WERI-Rb-1 (cell line): ENCODE data around the gene LRP5.
"Not testable (repeated sequence)": the region's sequence is repeated elsewhere in the genome, so short reads cannot be mapped to it uniquely, and the experiment has no call there.

ENCODE experiments used
- DNase-seq: peaks from one replicate; pipeline ENCODE4 v3.0.0-alpha.2; 2020
- H3K27ac ChIP-seq: fragments of 250-450 bp; sonication (Bioruptor Pico); 2 replicates; pipeline ENCODE4 v1.5.1; 2020; ENCODE audit warnings: mild to moderate bottlenecking, moderate library complexity
- H3K27me3 ChIP-seq: fragments of 250-450 bp; sonication (Bioruptor Pico); 2 replicates; pipeline ENCODE4 v1.5.1; 2021; ENCODE audit warnings: mild to moderate bottlenecking, low read depth, moderate library complexity; ENCODE audit not compliant: insufficient read depth, severe bottlenecking
- H3K36me3 ChIP-seq: fragments of 250-450 bp; sonication (Bioruptor Pico); 2 replicates; pipeline ENCODE4 v1.5.1; 2020; ENCODE audit warnings: mild to moderate bottlenecking, moderate library complexity
- H3K4me3 ChIP-seq: 2 replicates; pipeline ENCODE4 v1.5.1; 2011; ENCODE audit warnings: low read depth, mild to moderate bottlenecking, control low read depth, low read length
- H3K9me3 ChIP-seq: fragments of 250-450 bp; sonication (Bioruptor Pico); 2 replicates; pipeline ENCODE4 v1.5.1; 2021; ENCODE audit warnings: mild to moderate bottlenecking, moderate library complexity; ENCODE audit not compliant: severe bottlenecking
- TF ChIP-seq, protein P1 (sequence below): IDR thresholded peaks from 2 replicates; pipeline ENCODE4 v1.5.1; 2011; ENCODE audit warnings: low read depth, mild to moderate bottlenecking, control low read depth, inconsistent platforms, low read length

Gene LRP5

DNA sequence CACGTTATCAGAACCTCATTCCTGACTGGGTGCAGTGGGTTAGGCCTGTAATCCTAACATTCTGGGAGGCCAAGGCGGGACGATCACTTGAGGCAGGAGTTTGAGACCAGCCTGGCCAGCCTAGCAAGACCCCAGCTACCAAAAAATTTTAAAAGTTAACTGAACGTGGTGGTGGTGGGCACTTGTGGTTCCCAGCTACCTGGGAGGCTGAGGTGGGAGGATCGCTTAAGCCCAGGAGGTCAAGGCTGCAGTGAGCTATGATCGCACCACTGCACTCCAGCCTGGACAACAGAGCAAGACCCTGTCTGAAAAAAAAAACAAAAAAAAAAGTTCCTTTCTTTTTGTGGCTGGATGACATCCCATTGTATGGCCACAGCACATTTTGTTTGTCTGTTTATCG lies 80.4 kb downstream of the LRP5 start:
- TF ChIP-seq, protein P1, sequence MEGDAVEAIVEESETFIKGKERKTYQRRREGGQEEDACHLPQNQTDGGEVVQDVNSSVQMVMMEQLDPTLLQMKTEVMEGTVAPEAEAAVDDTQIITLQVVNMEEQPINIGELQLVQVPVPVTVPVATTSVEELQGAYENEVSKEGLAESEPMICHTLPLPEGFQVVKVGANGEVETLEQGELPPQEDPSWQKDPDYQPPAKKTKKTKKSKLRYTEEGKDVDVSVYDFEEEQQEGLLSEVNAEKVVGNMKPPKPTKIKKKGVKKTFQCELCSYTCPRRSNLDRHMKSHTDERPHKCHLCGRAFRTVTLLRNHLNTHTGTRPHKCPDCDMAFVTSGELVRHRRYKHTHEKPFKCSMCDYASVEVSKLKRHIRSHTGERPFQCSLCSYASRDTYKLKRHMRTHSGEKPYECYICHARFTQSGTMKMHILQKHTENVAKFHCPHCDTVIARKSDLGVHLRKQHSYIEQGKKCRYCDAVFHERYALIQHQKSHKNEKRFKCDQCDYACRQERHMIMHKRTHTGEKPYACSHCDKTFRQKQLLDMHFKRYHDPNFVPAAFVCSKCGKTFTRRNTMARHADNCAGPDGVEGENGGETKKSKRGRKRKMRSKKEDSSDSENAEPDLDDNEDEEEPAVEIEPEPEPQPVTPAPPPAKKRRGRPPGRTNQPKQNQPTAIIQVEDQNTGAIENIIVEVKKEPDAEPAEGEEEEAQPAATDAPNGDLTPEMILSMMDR = no peak
- Histone ChIP-seq H3K27me3 (no peaks in the 10 kb centered on the region), H3K27ac (no peak overlapping the region), H3K4me3 (no peak overlapping the region), H3K9me3 (no peaks in the 10 kb centered on the region), H3K36me3 (peaks cover 11% of the 10 kb centered on the region)
- no peak for DNase-seq

DNA sequence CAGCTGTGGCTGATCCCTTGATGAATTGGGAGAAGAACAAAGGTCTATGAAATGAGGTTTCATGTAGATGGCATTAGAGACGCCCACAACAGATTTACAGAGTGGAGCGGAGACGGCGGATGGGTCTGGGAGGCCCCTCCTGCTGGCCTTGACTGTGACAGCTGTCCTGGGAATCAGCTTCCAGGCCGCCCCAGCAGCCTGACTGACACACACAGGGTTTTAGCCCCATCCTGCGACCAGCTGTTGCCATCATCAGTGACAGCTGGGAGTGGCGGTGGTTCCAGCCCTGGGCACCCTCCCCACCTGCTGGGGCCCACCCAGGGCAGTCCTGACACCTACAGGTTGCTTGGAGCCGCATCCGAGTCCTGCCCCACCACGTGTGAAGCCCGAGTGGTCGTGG lies 84.1 kb downstream of the LRP5 start:
- TF ChIP-seq, protein P1 = peak; percentile 15; the same call in 1 of the 2 replicates
- no peaks in the 10 kb centered on the region for H3K27me3 ChIP-seq
- H3K9me3 ChIP-seq = no peaks in the 10 kb centered on the region
- peak; percentile 91 for DNase-seq
- H3K27ac ChIP-seq = peak overlapping the region; percentile 78
- H3K36me3 ChIP-seq = peaks cover 3% of the 10 kb centered on the region; the same call in 1 of the 2 replicates
- H3K4me3 ChIP-seq = no peak overlapping the region

DNA sequence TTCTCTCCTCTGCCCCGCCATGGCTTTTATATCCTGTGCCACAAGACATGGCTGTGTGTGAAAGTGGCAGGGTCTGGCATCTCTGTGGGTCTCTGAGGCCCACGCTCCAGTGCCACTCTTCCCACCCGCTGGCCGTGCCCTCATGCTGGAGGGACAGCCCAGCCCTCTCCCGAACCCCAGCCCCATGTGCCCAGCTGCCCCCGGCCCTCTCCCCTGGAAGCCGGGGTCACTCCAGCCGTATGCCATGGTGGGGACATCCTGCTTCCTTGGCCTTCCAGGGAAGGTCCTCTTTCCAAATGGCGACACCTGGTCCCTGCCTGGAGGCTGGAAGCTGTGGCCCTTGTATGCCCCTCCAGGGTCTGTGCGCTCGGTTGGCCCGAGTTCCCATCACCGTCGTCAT lies 84.9 kb downstream of the LRP5 start:
- peaks cover 8% of the 10 kb centered on the region for H3K36me3 ChIP-seq

DNA sequence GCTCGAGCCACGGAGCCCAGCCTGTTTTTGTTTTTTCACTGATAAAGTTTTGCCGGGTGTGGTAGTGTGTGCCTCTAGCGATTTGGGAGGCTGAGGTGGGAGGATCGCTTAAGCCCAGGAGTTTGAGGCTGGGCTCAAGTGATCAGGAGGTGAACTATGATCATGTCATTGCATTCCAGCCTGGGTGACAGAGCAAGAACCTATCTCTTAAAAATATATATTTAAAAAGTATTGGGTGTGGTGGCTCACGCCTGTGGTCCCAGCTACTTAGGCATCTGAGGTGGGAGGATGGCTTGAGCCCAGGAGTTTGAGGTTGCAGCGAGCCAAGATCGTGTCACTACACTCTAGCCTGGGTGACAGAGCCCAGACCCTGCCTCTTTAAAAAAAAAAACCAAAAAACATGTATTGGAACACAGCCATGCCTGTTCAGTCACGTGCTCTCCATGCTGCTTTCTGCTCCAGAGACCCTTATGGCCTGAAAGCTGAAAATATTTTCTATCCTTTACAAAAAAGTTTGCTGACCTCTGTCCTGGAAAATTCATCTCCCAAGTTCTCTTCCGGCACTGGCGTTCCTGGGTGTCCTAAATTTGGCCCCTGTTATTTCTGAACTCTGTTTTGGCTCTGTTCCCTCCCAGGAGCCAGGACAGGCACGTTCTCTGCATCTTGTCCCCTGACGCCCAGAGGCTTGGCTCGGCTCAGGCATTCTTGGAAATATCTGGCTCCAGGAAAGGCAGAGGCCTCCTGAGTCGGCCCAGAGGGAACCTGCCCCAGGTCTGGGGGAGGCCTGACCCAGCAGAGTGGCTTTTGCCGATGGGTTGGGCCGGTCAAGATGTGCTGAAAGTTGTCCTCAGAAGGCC lies 86.8 kb downstream of the LRP5 start:
- peaks cover 12% of the 10 kb centered on the region for H3K36me3 ChIP-seq
- no peak overlapping the region for H3K4me3 ChIP-seq
- no peak for DNase-seq
- no peaks in the 10 kb centered on the region for H3K27me3 ChIP-seq
- H3K9me3 ChIP-seq = no peaks in the 10 kb centered on the region
- no peak overlapping the region for H3K27ac ChIP-seq
- TF ChIP-seq, protein P1 = no peak

More for the DNA sequence above, 84.9 kb downstream of the LRP5 start:
- no peak overlapping the region for H3K4me3 ChIP-seq
- TF ChIP-seq, protein P1 = no peak
- H3K9me3 ChIP-seq = no peaks in the 10 kb centered on the region
- no peak for DNase-seq
- peak overlapping the region; percentile 57 for H3K27ac ChIP-seq
- no peaks in the 10 kb centered on the region for H3K27me3 ChIP-seq

DNA sequence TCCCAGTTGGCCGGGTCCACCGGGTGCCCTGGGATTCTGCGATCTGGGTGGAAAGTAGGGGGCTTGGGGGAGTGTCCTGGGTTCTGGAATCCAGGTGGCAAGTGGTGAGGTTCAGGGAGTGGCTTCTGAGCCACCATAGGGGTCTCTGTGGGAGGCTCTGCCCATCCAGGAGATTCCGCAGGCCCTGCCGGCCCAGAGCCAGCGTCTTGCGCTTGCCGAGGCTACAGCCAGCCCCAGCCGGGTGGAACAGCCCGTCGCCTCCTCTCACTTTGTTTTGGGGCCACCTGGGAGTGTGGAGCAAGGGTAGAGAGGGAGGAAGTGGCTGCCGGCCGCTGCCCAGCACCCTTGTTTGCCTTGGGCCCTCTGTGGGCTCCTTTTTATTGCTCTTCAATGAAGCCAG lies 87.5 kb downstream of the LRP5 start:
- Histone ChIP-seq H3K4me3 (no peak overlapping the region), H3K36me3 (peaks cover 10% of the 10 kb centered on the region), H3K27me3 (no peaks in the 10 kb centered on the region), H3K27ac (no peak overlapping the region), H3K9me3 (no peaks in the 10 kb centered on the region)
- TF ChIP-seq, protein P1 = no peak
- DNase-seq = no peak

DNA sequence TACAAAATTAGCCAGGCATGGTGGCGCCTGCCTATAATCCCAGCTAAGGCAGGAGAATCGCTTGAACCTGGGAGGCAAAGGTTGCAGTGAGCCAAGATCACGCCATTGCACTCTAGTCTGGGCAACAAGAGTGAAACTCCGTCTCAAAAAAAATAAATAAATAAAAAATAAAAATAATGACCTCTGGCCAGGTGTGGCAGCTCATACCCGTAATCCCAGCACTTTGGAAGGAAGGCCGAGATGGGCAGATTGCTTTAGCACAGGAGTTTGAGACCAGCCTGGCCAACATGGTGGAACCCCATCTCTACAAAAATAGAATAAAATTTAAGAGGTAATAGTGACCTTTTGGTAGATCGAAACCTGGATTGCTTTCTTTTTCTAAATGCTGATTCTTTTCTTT lies 88.2 kb downstream of the LRP5 start:
- not testable (repeated sequence) for H3K27me3 ChIP-seq, H3K27ac ChIP-seq, H3K9me3 ChIP-seq, DNase-seq, H3K4me3 ChIP-seq
- H3K36me3 ChIP-seq = peaks cover 10% of the 10 kb centered on the region
